CD4-positive, alpha-beta T cell (primary cell): ENCODE measurements around the gene MYO5A. TPM values are rescaled to one million over a fixed set of nuclear protein-coding genes. Genes with fewer than 3 reads are reported as not detected.

Experiments used
- ATAC-seq: fragments of 200-7000 bp; cut with Tn5 transposase; one replicate; pipeline ENCODE4 v1.10.0; 2022; ENCODE audit warnings: mild to moderate bottlenecking; ENCODE audit not compliant: poor library complexity
- CTCF ChIA-PET: fragments of 350-600 bp; sonication (Branson Sonifier 250); formaldehyde crosslinking; loops from one replicate; lab custom pipeline; 2021; ENCODE audit warnings: antibody characterized with exemption, inconsistent platforms; lab: Charles Lee
- POLR2A ChIA-PET: fragments of 350-600 bp; sonication (Branson Sonifier 250); formaldehyde crosslinking; loops from one replicate; lab custom pipeline; 2021; ENCODE audit warnings: antibody characterized with exemption, inconsistent platforms; lab: Charles Lee
- DNase-seq, 14 experiments: peaks; one replicate each; pipeline ENCODE4 v3.0.0-alpha.2; 2013 to 2020; ENCODE audit warnings: mixed read lengths in 2 of 14
- H3K27ac ChIP-seq, 2 donors: one replicate each; pipeline versions ENCODE4 v1.5.1 to v1.7.0; 2013; ENCODE audit warnings: low read length in 2 of 2, low read depth in 1 of 2, mild to moderate bottlenecking in 1 of 2
- H3K27me3 ChIP-seq, 2 experiments: 1 replicate in 1 of 2; 2 replicates in 1 of 2; pipeline versions ENCODE4 v1.6.1 to v1.7.0; 2013; ENCODE audit warnings: low read length in 2 of 2, control low read depth in 1 of 2, mild to moderate bottlenecking in 1 of 2, moderate library complexity in 1 of 2; ENCODE audit not compliant: insufficient read depth in 2 of 2, control insufficient read depth in 1 of 2
- H3K36me3 ChIP-seq: one replicate; pipeline ENCODE4 v1.6.1; 2013; ENCODE audit warnings: low read length, control low read depth; ENCODE audit not compliant: insufficient read depth
- H3K4me1 ChIP-seq: one replicate; pipeline ENCODE4 v1.6.1; 2013; ENCODE audit warnings: low read length, control low read depth; ENCODE audit not compliant: insufficient read depth
- H3K4me3 ChIP-seq: one replicate; pipeline ENCODE4 v1.5.1; 2013; ENCODE audit warnings: mild to moderate bottlenecking, low read length, moderate library complexity
- H3K9me3 ChIP-seq, 2 experiments: 1 replicate in 1 of 2; 2 replicates in 1 of 2; pipeline versions ENCODE4 v1.6.1 to v1.7.0; 2013; ENCODE audit warnings: low read length in 2 of 2, mild to moderate bottlenecking in 2 of 2, control low read depth in 1 of 2, moderate library complexity in 1 of 2; ENCODE audit not compliant: control insufficient read depth in 1 of 2, insufficient read depth in 1 of 2
- H3K27ac Mint-ChIP-seq: one replicate; pipeline ENCODE4 v1.8.0; 2020; ENCODE audit warnings: mixed read lengths
- H3K27me3 Mint-ChIP-seq: one replicate; pipeline ENCODE4 v1.8.0; 2021; ENCODE audit warnings: mixed read lengths
- H3K36me3 Mint-ChIP-seq: one replicate; pipeline ENCODE4 v1.8.0; 2021; ENCODE audit warnings: low read depth, mixed read lengths
- H3K4me1 Mint-ChIP-seq: one replicate; pipeline ENCODE4 v1.8.0; 2021; ENCODE audit warnings: low read depth, mixed read lengths
- H3K4me3 Mint-ChIP-seq: one replicate; pipeline ENCODE4 v1.8.0; 2020; ENCODE audit warnings: mild to moderate bottlenecking, mixed read lengths
- H3K9me3 Mint-ChIP-seq: one replicate; pipeline ENCODE4 v1.8.0; 2020; ENCODE audit warnings: mixed read lengths
- CTCF ChIP-seq: fragments of 200-600 bp; IDR thresholded peaks from one replicate; pipeline ENCODE4 v1.8.0; 2022; ENCODE audit warnings: antibody characterized with exemption, mild to moderate bottlenecking
- intact Hi-C, 2 experiments: fragments of 100-400 bp; cut with DNase I in 1 of 2; cut with micrococcal nuclease in 1 of 2; formaldehyde crosslinking; loops; one replicate each; pipeline versions ENCODE4 v1.15.1 to v1.9.0; 2023 to 2025; cut with DNase I, micrococcal nuclease
- total RNA-seq, 174 experiments: library from RNA in 2 of 174; stranded (reverse) in 2 of 174; gene quantifications; one replicate each; pipeline ENCODE4 v1.2.3 and lab custom pipeline; 2021 to 2026

Gene MYO5A
- total RNA-seq, 2 experiments from 2014 or later = 25.5 TPM

DNA sequence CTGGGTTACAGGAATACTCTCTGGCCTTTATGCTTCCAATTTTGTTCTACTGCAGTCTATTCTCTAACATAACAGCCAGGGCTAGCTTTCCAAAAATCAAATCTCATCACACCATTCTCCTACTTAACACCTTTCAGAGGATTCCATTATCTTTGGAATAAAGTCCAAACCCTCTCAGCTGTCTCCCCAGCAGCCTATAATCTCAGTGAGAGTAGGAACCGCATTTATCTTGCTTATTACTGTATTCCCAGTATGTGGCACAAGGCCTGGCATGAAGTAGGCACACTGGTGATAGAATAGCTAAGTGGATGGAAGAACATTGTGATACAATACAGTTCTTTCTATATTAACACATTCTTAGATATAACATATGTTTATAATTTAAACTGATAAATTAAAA, 184.1 kb downstream of the MYO5A start:
- Histone ChIP-seq H3K27me3 (no peaks in the 10 kb centered on the region), H3K4me1 (no peaks in the 10 kb centered on the region), H3K27ac (no peak overlapping the region), H3K4me3 (no peak overlapping the region), H3K9me3 (no peaks in the 10 kb centered on the region), H3K36me3 (peaks cover 45% of the 10 kb centered on the region)
- intact Hi-C loops = no loop called here
- ChIA-PET POLR2A (no interaction called here), CTCF (no interaction called here)
- Mint-ChIP-seq H3K4me1 (no peaks in the 10 kb centered on the region), H3K9me3 (no peaks in the 10 kb centered on the region), H3K36me3 (peaks cover 63% of the 10 kb centered on the region), H3K27me3 (no peaks in the 10 kb centered on the region), H3K4me3 (no peak overlapping the region), H3K27ac (no peak overlapping the region)
- ATAC-seq (no peak), DNase-seq (no peak)
- TF ChIP-seq CTCF = no peak

GRCh38 chr15:52343831-52344230, 184.8 kb downstream of the MYO5A start:
- intact Hi-C loops = no loop called here
- no peaks in the 10 kb centered on the region for H3K4me1 Mint-ChIP-seq
- no peak overlapping the region for H3K4me3 ChIP-seq
- no peaks in the 10 kb centered on the region for H3K9me3 ChIP-seq
- H3K9me3 Mint-ChIP-seq = no peaks in the 10 kb centered on the region
- ChIA-PET POLR2A (no interaction called here), CTCF (no interaction called here)
- DNase-seq = no peak
- H3K4me3 Mint-ChIP-seq = no peak overlapping the region
- ATAC-seq = no peak
- peaks cover 60% of the 10 kb centered on the region for H3K36me3 Mint-ChIP-seq
- H3K4me1 ChIP-seq = no peaks in the 10 kb centered on the region
- H3K27me3 ChIP-seq = no peaks in the 10 kb centered on the region
- H3K27me3 Mint-ChIP-seq = no peaks in the 10 kb centered on the region
- H3K36me3 ChIP-seq = peaks cover 41% of the 10 kb centered on the region
- H3K27ac ChIP-seq = no peak overlapping the region
- no peak for TF ChIP-seq CTCF
- H3K27ac Mint-ChIP-seq = no peak overlapping the region

DNA sequence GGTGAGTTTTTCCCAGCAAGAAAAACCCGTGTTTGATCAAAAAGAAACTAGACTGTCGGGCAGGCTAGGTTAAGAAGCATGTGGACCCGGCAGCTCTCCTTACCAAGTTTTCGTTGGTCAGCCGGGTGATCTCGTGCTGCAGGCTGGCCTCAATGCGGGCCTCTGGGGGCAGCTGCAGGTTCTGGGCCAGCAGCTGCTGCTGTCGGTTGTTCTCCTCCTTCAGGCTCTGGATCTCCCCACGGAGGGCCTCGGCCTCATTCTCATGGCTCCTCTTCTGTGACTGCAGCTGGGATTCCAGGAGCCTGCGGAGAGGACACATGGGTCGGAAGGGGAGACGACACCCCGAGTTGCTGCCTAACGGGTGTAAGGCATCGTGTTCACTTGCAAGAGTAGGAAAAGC, 188.6 kb downstream of the MYO5A start:
- Histone ChIP-seq H3K36me3 (peaks cover 31% of the 10 kb centered on the region), H3K9me3 (no peaks in the 10 kb centered on the region), H3K27ac (no peak overlapping the region), H3K4me1 (no peaks in the 10 kb centered on the region), H3K27me3 (no peaks in the 10 kb centered on the region), H3K4me3 (no peak overlapping the region)
- no peak for DNase-seq
- intact Hi-C loops = no loop called here
- ChIA-PET CTCF (interaction anchor here (1.2 kb wide), 1 partner anchor 13 kb away, joined by 3 read pairs; no protein-coding TSS in a partner anchor), POLR2A (no interaction called here)
- no peaks in the 10 kb centered on the region for H3K9me3 Mint-ChIP-seq
- ATAC-seq = no peak
- no peak for TF ChIP-seq CTCF
- H3K27me3 Mint-ChIP-seq = no peaks in the 10 kb centered on the region
- peaks cover 67% of the 10 kb centered on the region for H3K36me3 Mint-ChIP-seq
- H3K27ac Mint-ChIP-seq = no peak overlapping the region
- no peaks in the 10 kb centered on the region for H3K4me1 Mint-ChIP-seq
- no peak overlapping the region for H3K4me3 Mint-ChIP-seq
